Measurements from ENCODE around the gene PEX1. TPM values are rescaled to one million over a fixed set of nuclear protein-coding genes. Genes with fewer than 3 reads are reported as not detected.

The PEX1 gene
- total and polyA plus RNA-seq, 2 donors (not counting 3 experiments of a cell fraction or from before 2014, with no cell fraction given) = 8.4 to 11.7 TPM

- Histone ChIP-seq H3K4me3 (replicated peaks in 1 of 3; ENCODE audit: insufficient read depth in 1 of 3, low read depth in 1 of 3, low read length in 3 of 3) (no peak overlapping the region), H2AFZ (ENCODE audit: low read depth, low read length) (no peak overlapping the region), H4K20me1 (replicated peaks; ENCODE audit: control insufficient read depth, extremely low read depth, insufficient read depth, low read length) (no peaks in the 10 kb centered on the region), H3K36me3 (ENCODE audit: control insufficient read depth in 2 of 2, extremely low read depth in 1 of 2, insufficient read depth in 2 of 2, low read length in 2 of 2) (peaks cover 2 to 5% of the 10 kb centered on the region in 2 experiments), H3K27ac (ENCODE audit: insufficient read depth, low read depth, low read length) (no peak overlapping the region), H3K27me3 (ENCODE audit: control insufficient read depth in 2 of 2, insufficient read depth in 2 of 2, low read length in 2 of 2) (no peaks in the 10 kb centered on the region), H3K4me2 (ENCODE audit: insufficient read depth, low read length) (no peak overlapping the region), H3K9me1 (replicated peaks; ENCODE audit: control insufficient read depth, extremely low read depth, insufficient read depth, low read length) (no peaks in the 10 kb centered on the region), H3K9ac (replicated peaks; ENCODE audit: extremely low read depth, insufficient read depth, low read length) (no peak overlapping the region), H3K79me2 (ENCODE audit: control insufficient read depth, insufficient read depth, low read length) (no peaks in the 10 kb centered on the region), H3K9me3 (replicated peaks; ENCODE audit: control insufficient read depth, insufficient read depth, low read length) (no peaks in the 10 kb centered on the region), H3K4me1 (ENCODE audit: control insufficient read depth, extremely low read depth, insufficient read depth, low read length) (no peaks in the 10 kb centered on the region)
- intact Hi-C loops (cut with micrococcal nuclease) (no loop called here), dilution Hi-C loops (cut with MboI; ENCODE audit: extremely low pct_ligation_motif_present, low sequenced_read_pairs) (no loop called here)
- DNase-seq (ENCODE audit: low read depth, low spot score) = no peak
- CTCF ChIA-PET = interaction anchor here (1.1 kb wide), 1 partner anchor 53 kb away, joined by 3 read pairs; no protein-coding TSS in a partner anchor
- FAIRE-seq = no peak
- POLR2A ChIA-PET = no interaction called here
- no peak for TF ChIP-seq MYC (IDR thresholded peaks at IDR 0.05; ENCODE audit: low read depth, low read length)
- peak; percentile 20 for TF ChIP-seq POLR2A (IDR thresholded peaks at IDR 0.05; ENCODE audit: low read depth, low read length)
- BruUV-seq (replicated peaks) = no TSS peak
Measured at GRCh38 chr7:92557249-92557648, 28.9 kb upstream of the PEX1 start.

GRCh38 chr7:92550194-92550593, 21.9 kb upstream of the PEX1 start:
- TF ChIP-seq GATA2 (IDR thresholded peaks at IDR 0.05; ENCODE audit: insufficient read depth, insufficient read length, low read depth, low read length) (no peak), MYC (IDR thresholded peaks at IDR 0.05; ENCODE audit: low read depth, low read length) (no peak), POLR2A (IDR thresholded peaks at IDR 0.05; ENCODE audit: low read depth, low read length) (no peak), JUN (IDR thresholded peaks at IDR 0.05; ENCODE audit: borderline replicate concordance, insufficient read depth, insufficient read length, low read depth) (no peak), POLR2AphosphoS5 (IDR thresholded peaks at IDR 0.05; ENCODE audit: insufficient read depth, low read depth, low read length) (no peak), EZH2 (IDR thresholded peaks at IDR 0.05; ENCODE audit: borderline replicate concordance, low read depth, low read length, severe bottlenecking) (no peak), CTCF (IDR thresholded peaks at IDR 0.05; ENCODE audit: extremely low read depth in 1 of 2, insufficient read depth in 1 of 2, low read depth in 1 of 2, low read length in 2 of 2) (no peak), MAX (IDR thresholded peaks at IDR 0.05; ENCODE audit: insufficient read depth, insufficient read length) (no peak)
- Histone ChIP-seq H3K4me2 (ENCODE audit: insufficient read depth, low read length) (no peak overlapping the region), H3K4me3 (replicated peaks in 1 of 3; ENCODE audit: insufficient read depth in 1 of 3, low read depth in 1 of 3, low read length in 3 of 3) (no peak overlapping the region), H3K27ac (ENCODE audit: insufficient read depth, low read depth, low read length) (no peak overlapping the region), H3K36me3 (ENCODE audit: control insufficient read depth in 2 of 2, extremely low read depth in 1 of 2, insufficient read depth in 2 of 2, low read length in 2 of 2) (no peaks in the 10 kb centered on the region), H3K9ac (replicated peaks; ENCODE audit: extremely low read depth, insufficient read depth, low read length) (no peak overlapping the region), H4K20me1 (replicated peaks; ENCODE audit: control insufficient read depth, extremely low read depth, insufficient read depth, low read length) (no peaks in the 10 kb centered on the region), H3K9me1 (replicated peaks; ENCODE audit: control insufficient read depth, extremely low read depth, insufficient read depth, low read length) (no peaks in the 10 kb centered on the region), H3K79me2 (ENCODE audit: control insufficient read depth, insufficient read depth, low read length) (no peaks in the 10 kb centered on the region), H3K27me3 (ENCODE audit: control insufficient read depth in 2 of 2, insufficient read depth in 2 of 2, low read length in 2 of 2) (peaks cover 0 to 2% of the 10 kb centered on the region in 2 experiments), H2AFZ (ENCODE audit: low read depth, low read length) (no peak overlapping the region), H3K4me1 (ENCODE audit: control insufficient read depth, extremely low read depth, insufficient read depth, low read length) (no peaks in the 10 kb centered on the region), H3K9me3 (replicated peaks; ENCODE audit: control insufficient read depth, insufficient read depth, low read length) (no peaks in the 10 kb centered on the region)
- dilution Hi-C loops (cut with MboI; ENCODE audit: extremely low pct_ligation_motif_present, low sequenced_read_pairs) (no loop called here), intact Hi-C loops (cut with micrococcal nuclease) (no loop called here)
- DNase-seq (ENCODE audit: low read depth, low spot score) (no peak), FAIRE-seq (no peak)
- POLR2A ChIA-PET = no interaction called here
- no TSS peak for BruUV-seq (replicated peaks)
- CTCF ChIA-PET = no interaction called here
